NCI-H1092 (cell line): ENCODE data around the gene TXNDC17.
"Not testable (repeated sequence)": the region's sequence is repeated elsewhere in the genome, so short reads cannot be mapped to it uniquely, and the experiment has no call there.

Experiments
- DNase-seq: peaks from one replicate; lab custom pipeline; 2025; lab: John Stamatoyannopoulos, UW

The TXNDC17 gene

GRCh38 chr17:6640536-6641246 is at the start of gene TXNDC17, which contains the start of gene KIAA0753:
TXNDC17 (plus strand) TSS chr17:6641060; CDS start chr17:6641083, 23 bp downstream.
KIAA0753 (minus strand) TSS chr17:6640711; CDS start chr17:6635103, 5,608 bp downstream.
- DNase-seq: peak; percentile 65

GRCh38 chr17:6591599-6592158 is 49.2 kb upstream of the TXNDC17 start:
- no peak for DNase-seq

DNA sequence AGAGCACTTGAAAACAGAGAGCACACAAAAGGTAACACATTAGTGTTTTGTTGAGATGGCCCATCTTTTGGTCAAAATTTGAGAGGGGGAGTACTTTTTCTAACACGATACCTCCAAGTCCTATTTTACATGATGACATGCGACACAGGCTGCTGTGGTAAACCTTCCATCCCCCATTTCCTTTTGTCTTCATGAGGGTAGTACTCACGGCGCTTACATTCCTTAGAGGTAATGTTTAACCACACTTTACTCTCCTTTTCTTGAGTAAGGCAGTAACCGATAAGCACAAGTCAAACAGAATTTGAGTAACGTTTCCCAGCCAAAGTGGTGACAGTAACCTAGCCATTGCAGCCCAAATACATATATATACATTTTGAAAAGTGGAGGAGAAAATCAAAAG is 48.7 kb upstream of the TXNDC17 start:
- DNase-seq: no peak

GRCh38 chr17:6593371-6593770 is 47.5 kb upstream of the TXNDC17 start:
- DNase-seq: not testable (repeated sequence)

GRCh38 chr17:6596081-6596480 is 44.8 kb upstream of the TXNDC17 start:
- no peak for DNase-seq

GRCh38 chr17:6596511-6596910 is 44.3 kb upstream of the TXNDC17 start:
- no peak for DNase-seq

- no peak for DNase-seq
Observed at GRCh38 chr17:6596941-6597340, 43.9 kb upstream of the TXNDC17 start.

GRCh38 chr17:6597727-6598126 is 43.1 kb upstream of the TXNDC17 start:
- DNase-seq: no peak

GRCh38 chr17:6599364-6599763 is 41.5 kb upstream of the TXNDC17 start:
- DNase-seq: no peak

DNA sequence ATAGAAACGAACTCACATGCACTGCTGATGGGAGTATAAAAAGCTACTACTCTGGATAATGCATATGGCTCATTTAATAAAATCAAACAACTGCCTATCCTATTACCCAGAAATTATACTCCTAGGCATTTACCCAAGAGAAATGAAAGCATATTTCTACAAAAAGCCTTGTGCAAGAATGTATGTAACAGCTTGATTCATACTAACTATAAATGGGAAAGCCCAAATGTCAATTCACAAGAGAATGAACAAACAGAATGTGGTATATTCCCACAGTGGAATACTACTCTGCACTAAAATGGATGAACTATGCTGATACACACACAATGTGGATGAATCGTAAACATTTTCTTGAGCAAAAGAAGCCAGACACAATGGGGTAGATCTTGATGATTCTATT is 38.7 kb upstream of the TXNDC17 start:
- no peak for DNase-seq

DNA sequence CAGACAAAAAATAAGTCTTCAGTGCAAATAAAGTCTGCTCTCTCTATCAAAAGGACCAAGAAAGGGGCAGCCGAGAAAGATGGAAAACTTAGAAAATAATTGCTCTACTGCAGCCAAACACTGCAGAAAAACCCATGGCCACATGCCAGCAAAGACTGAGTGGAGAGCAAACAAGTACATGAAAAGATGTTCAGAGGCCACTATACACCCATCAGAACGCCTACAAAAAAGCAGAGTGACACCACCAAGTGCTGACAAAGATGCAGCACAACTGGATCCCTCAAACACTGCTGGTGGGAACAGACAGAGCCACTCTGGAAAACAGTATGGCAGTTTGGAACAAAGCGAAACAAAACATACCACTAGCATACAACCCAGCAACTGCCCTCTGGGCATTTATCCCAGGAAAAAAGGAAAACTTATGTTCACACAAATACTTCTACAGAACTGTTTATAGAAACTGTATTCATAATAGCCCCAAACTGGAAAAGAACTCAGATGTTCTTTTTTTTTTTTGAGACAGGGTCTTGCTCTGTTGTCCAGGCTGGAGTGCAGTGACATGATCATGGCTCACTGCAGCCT is 37.0 kb upstream of the TXNDC17 start:
- DNase-seq: no peak

- DNase-seq: no peak
Observed at GRCh38 chr17:6605142-6605541, 35.7 kb upstream of the TXNDC17 start.

GRCh38 chr17:6608321-6608720 is 32.5 kb upstream of the TXNDC17 start:
- no peak for DNase-seq

- DNase-seq: no peak
Observed at GRCh38 chr17:6610011-6610410, 30.8 kb upstream of the TXNDC17 start.

DNA sequence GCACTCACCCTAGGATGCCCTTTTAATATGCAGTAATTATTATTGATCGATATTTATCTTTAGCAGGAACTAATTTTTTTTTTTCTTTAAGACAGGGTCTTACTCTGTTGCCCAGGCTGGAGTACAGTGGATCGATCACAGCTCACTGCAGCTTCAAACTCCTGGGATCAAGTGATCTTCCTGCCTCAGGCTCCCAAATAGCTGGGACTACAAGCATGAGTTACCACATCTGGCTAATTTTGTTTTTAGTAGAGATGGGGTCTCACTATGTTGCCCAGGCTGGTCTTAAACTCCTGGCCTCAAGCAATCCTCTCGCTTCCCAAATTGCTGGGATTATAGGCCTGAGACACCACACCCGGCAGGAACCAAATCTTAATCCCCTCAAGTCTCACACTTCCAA is 29.6 kb upstream of the TXNDC17 start:
- no peak for DNase-seq

DNA sequence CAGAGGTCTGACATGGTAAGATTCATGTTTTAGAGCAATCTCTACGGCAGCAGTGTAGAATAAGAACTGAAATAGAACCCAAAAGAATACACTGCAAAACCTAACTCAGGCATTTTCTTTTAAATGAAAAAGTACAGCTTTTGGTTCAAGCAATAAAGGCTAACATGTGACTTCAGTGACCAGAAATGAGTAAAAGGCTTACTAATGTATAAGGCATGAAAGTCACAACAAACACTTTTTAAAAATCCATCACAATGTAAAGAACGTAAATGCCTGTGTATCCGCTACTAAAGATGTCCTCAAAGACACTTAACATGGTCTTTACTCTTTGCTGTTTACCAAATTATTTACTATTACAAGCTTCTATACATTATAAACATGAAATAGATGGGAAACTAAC is 16.9 kb upstream of the TXNDC17 start:
- no peak for DNase-seq

GRCh38 chr17:6626616-6627015 is 14.2 kb upstream of the TXNDC17 start:
- no peak for DNase-seq

GRCh38 chr17:6627019-6627418 is 13.8 kb upstream of the TXNDC17 start:
- DNase-seq: no peak

DNA sequence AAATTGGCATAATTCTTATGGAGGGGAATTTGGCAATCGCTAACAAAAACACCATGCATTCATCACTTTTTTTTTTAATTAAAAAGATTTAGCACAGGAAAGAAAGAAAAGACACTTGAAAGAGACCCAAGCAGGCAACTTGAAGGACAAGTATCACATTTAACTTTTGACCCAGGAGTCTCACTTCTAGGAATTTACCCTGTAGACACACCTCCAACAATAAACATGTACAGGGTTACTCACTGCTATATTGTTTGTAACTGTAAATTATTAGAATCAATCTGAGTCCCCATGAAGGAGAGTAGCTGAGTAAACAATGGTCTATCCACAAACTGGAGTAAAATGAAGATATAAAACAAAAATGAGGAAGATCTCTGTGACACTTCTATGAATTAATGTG is 10.5 kb upstream of the TXNDC17 start:
- DNase-seq: no peak

GRCh38 chr17:6632530-6632929 is 8.3 kb upstream of the TXNDC17 start:
- DNase-seq: no peak

DNA sequence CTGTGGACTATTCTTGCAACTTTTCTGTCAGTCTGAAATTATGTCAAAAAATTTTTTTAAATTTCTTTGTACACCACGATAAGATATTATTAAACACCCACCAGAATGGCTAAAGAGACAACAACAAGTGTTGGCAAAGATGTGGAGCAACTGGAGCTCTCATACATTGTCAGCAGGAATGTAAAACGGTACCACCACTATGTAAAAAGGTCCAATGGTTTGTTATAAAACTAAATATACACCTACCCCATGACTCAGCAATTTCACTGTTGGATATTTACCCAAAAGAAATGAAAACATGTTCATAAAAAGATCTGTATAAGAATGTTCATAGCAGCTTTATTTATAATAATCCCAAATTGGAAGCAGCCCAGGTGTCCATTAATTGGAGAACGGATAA is 7.6 kb upstream of the TXNDC17 start:
- no peak for DNase-seq

DNA sequence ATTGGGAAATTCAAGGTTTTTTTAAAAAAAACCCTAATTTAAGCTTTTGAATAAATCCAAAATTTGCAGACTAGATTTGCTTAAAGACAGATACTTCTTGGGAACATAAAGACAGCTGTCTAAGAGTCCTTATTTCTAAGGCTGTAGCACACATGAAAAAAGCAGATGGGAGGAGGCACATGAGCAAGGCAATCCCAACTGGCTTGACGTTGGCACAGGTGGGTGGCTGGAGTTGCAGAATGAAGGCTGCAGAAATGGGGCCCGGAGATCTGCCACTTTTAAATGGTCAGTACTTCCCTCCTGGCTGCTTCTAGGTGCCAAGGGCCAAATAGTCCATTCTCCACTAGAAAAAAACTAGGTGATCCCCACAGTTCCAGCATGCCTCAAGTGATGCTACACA is 4.8 kb upstream of the TXNDC17 start:
- no peak for DNase-seq

GRCh38 chr17:6636616-6637457 is 4.0 kb upstream of the TXNDC17 start:
- no peak for DNase-seq
